RKO (cell line): Measurements from ENCODE around the gene RAB10.
"Not testable (repeated sequence)": the region's sequence is repeated elsewhere in the genome, so short reads cannot be mapped to it uniquely, and the experiment has no call there.

Experiments used
- DNase-seq: peaks from one replicate; pipeline ENCODE4 v3.0.0-alpha.2; 2016; ENCODE audit warnings: low spot score

The RAB10 gene

GRCh38 chr2:26089337-26089736 lies 55.5 kb downstream of the RAB10 start:
- DNase-seq, result no peak

DNA sequence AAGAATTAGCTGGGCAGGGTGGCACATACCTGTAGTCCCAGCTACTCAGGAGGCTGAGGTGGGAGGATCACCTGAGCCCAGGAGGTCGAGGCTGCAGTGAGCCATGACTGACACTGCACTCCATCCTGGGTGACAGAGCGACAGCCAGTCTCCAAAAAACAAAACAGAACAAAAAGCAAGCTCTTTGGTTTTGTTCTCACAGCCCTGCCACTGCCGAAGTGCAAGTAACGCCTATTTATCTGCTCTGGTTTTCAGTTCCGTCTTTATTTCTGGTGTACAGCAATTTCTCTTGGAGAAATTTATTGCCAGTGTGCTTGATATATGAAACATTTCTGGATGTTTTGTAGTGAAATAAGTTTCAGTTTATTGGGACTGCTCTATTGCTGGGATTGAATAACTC lies 61.9 kb downstream of the RAB10 start:
- no peak for DNase-seq

DNA sequence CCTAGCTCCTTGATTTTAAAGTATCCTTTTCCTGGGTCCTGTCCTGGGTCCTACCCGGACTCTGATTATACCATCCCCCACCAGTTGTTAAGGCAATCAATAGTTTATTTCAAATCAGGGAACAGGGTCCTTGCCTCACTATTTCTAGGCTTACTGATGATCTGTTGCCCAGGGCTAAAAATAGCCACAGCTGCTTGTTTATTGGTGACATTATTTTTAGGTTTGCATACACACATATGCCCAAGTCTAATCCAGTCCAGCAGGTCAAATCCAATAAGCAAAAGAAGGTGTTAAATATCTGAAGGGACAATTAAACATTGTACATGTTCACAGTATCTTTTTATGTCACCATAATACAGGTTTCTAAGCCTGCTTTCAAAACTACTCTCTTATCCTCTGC lies 66.0 kb downstream of the RAB10 start:
- DNase-seq, result no peak

GRCh38 chr2:26100384-26100783 lies 66.5 kb downstream of the RAB10 start:
- DNase-seq, result no peak

- DNase-seq, result no peak
These were observed 69.9 kb downstream of the RAB10 start for GRCh38 chr2:26103752-26104151.

GRCh38 chr2:26108701-26109100 lies 74.8 kb downstream of the RAB10 start:
- DNase-seq, result not testable (repeated sequence)

DNA sequence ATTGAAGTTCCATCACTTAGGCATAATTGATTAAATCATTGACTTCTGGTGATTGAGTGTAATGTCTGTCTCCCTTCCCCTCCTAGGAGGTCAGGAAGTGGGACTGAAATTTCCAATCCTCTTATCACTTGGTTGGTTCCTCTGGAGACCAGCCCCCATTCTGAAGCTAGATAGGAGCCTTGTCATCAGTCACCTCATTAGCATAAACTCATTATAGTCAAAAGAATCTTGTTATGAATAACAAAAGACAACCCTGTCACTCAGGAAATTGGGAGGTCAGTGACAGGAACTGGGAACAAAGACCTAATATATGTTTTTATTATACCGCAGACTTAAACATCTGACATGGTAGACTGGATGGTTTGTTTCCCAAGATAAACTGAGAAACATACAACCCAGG lies 78.3 kb downstream of the RAB10 start:
- DNase-seq, result no peak

DNA sequence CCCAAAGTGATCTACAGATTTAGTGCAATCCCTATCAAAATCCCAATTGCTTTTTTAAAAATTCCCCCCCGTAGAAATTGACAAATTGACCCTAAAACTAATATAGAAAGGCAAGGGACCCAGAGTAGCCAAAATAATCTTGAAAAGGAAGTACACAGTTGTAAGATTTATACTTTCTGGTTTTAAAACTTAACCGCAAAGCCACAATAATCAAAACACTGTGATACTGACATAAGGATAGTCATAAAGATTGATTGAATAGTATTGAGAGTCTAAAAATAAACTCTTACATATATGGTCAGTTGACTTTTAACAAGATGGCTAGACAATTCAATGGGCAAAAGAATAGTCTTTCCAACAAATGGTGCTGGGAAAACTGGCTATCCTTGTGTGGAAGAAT lies 80.3 kb downstream of the RAB10 start:
- DNase-seq, result no peak

DNA sequence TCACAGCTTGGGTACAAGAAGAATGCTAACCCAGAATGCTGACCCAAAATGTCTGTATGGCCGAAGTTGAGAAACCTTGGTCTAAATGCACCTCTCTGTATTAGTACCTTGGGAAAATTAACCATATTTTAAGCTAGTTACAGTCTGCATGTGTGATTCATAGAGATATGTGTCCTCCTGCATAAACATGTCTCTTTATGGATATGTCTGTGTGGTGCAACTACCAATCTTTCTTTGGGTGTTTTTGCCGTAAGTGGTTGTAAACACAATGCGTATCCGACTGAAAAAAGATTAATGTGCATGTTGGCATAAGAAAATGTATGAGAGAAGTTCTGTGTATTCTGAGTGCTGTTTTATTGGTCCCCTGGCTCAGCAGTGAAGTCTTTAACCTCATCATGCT lies 84.8 kb downstream of the RAB10 start:
- no peak for DNase-seq

- DNase-seq, result no peak
These were observed 85.6 kb downstream of the RAB10 start for GRCh38 chr2:26119521-26119920.

- no peak for DNase-seq
These were observed 88.7 kb downstream of the RAB10 start for GRCh38 chr2:26122630-26123029.

- DNase-seq, result no peak
These were observed 89.5 kb downstream of the RAB10 start for GRCh38 chr2:26123426-26123825.

DNA sequence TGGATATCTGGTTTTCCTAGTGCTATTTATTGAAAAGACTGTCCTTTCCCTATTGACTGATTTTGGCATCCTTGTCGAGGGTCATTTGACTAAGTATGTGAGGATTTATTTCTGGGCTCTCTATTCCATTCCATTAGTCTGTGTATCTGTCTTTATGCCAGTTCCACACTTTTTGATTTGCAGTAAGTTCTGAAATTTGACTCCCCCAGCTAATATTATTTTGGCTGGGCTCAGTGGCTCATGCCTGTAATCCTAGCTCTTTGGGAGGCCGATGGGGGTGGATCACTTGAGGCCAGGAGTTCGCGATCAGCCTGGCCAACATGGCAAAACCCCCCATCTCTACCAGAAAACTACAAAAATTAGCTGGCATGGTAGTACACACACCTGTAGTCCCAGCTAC lies 92.2 kb downstream of the RAB10 start:
- no peak for DNase-seq

GRCh38 chr2:26128176-26128575 lies 94.3 kb downstream of the RAB10 start:
- DNase-seq, result no peak

GRCh38 chr2:26130763-26131162 lies 96.9 kb downstream of the RAB10 start:
- no peak for DNase-seq

DNA sequence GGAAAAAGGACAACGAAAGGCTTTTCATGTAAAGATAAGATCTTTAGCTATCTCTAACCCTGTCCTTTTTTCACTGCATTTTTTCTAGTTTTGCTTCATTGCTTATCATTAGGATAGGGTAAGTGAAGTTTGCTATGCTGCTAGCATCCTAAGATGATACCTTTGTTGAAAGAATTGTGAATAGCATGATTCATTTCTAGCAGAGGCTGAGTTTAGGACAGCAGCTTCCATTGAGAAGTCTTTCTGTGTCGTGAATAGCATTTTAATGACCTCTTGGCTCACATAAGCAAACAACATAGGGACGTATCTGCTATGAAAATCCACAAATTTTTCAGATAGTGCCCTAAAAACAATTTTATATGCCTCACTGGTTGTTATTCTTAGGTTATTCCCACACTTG lies 102.6 kb downstream of the RAB10 start:
- no peak for DNase-seq

DNA sequence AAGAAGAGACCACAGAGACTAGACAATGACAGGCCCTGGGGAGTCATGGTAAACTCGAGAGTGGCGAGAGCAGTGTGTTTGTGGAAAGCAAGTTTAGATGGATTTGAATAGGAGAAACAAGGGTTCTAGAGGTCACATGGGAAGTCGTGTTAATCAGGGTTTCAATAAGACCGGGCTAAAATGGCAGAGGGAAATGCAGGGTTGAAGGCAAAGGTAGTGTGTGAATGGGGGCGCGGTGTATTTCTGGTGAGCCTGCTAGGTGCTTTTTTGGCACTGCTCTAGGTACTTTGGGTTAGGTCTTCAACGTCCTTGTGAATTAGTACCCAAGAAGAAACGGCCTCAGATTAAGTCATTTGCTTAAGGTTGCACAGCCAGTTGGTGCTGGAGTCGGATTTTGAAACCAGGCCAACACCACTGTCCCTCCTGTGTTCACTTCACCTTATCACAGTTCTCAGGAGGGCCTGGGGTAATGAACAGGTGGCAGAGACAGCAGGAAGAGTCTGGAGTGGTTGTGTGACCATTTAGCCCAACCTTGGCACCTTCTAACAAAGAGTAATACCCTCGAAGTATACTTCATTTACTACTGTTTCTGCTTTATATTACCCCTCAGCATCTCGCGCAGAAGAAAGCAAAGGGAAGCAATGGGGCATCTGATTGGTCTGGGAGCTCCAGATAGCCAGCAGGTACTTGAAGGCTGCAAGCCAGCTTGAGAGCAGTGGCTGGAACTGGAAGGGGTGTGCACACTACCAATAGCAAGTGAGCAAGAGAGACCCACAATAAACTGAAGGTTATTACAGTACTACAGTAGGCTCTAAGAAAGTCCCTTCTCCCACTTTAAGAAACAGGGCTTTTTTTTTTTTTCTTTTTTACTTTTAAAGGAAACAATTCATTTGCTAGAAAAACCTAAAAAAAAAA lies 105.6 kb downstream of the RAB10 start:
- DNase-seq, result no peak

GRCh38 chr2:26141145-26141769 lies 107.4 kb downstream of the RAB10 start:
- no peak for DNase-seq

- DNase-seq, result no peak
These were observed 110.1 kb downstream of the RAB10 start for GRCh38 chr2:26144031-26144430.

DNA sequence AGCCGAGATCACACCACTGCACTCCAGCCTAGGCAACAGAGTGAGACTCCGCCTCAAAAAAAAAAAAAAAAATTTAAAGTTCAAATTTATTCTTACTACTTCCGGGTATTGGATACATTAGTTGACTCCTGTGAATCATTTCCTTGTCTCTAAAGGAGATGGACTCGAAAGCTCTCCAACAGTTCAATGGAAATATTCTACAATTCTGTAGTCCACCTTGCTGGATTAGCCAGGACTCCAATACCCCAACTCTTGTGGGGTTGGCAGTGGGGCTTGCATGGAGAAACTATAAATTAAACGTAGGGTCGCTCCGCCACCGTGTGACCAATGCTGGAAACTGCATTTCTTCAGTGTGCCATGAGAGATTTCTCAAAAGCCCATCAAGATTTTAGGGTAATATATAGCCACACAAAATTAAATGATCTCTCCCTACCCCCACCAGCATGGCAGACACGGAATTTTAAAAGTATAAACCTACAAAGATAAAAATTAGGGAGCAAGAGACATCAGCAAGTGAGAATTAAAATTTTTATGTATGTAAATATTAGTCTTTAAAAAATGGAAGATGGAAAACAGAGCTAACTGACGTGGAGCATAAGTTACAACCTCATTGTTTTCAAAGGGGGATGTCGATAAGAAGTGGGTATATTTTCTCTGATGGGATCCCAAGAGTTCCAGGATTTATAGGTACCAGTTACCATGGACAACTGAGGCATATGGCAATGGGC lies 111.2 kb downstream of the RAB10 start:
- peak; percentile 68 for DNase-seq

- DNase-seq, result no peak
These were observed 114.6 kb downstream of the RAB10 start for GRCh38 chr2:26148501-26148900.

- no peak for DNase-seq
These were observed 116.4 kb downstream of the RAB10 start for GRCh38 chr2:26150243-26150642.

- DNase-seq, result no peak
These were observed 123.7 kb downstream of the RAB10 start for GRCh38 chr2:26157580-26157979.
